GM12878 (cell line): ENCODE results near the gene TPH2. TPM values are rescaled to one million over a fixed set of nuclear protein-coding genes. Genes with fewer than 3 reads are reported as not detected.

Experiments used
- ATAC-seq: fragments of 200-7000 bp; cut with Tn5 transposase; 3 replicates; pipeline ENCODE4 v1.9.1; 2020; ENCODE audit warnings: mild to moderate bottlenecking, moderate library complexity
- BruUV-seq: library from RNA; stranded (reverse); fragments of 400-500 nt; replicated peaks from 2 replicates; lab custom pipeline; 2021; lab: Mats Ljungman, UMichigan
- CTCF ChIA-PET: fragments of 300-600 bp; sonication (Branson Sonifier 250); formaldehyde crosslinking; extraction: SDS; loops from one replicate; lab custom pipeline; 2021; ENCODE audit warnings: inconsistent platforms; lab: Yijun Ruan, JAX
- POLR2A ChIA-PET: fragments of 350-600 bp; formaldehyde crosslinking; extraction: SDS; loops from one replicate; lab custom pipeline; 2021; ENCODE audit warnings: inconsistent platforms; lab: Charles Lee
- RAD21 ChIA-PET: fragments of 300-600 bp; sonication (Branson Sonifier 250); formaldehyde crosslinking; loops from one replicate; lab custom pipeline; 2023; ENCODE audit warnings: antibody characterized with exemption; ENCODE audit not compliant: unreplicated experiment; lab: Charles Lee
- SMC1A ChIA-PET: fragments of 300-600 bp; sonication (Branson Sonifier 250); formaldehyde crosslinking; loops from one replicate; lab custom pipeline; 2023; ENCODE audit not compliant: unreplicated experiment, uncharacterized antibody; lab: Charles Lee
- DNase-seq: peaks from one replicate; pipeline ENCODE4 v3.0.0-alpha.2; 2011; ENCODE audit warnings: low read depth, low spot score
- FAIRE-seq: peaks from 3 replicates; lab custom pipeline; 2011; peaks lifted over from hg19 to GRCh38; lab: Jason Lieb, UNC
- H2AFZ ChIP-seq: 2 replicates; pipeline ENCODE4 v1.6.0; 2011; ENCODE audit warnings: low read depth, low read length, control low read depth; ENCODE audit not compliant: control insufficient read depth
- H3K27ac ChIP-seq: 2 replicates; pipeline ENCODE4 v1.5.1; 2011; ENCODE audit warnings: control low read depth; ENCODE audit not compliant: control insufficient read depth, insufficient read depth
- H3K27me3 ChIP-seq, 2 experiments: replicated peaks in 1 of 2; 2 replicates each; pipeline versions ENCODE4 v1.6.0 to v1.6.1; 2011; ENCODE audit warnings: low read length in 1 of 2; ENCODE audit not compliant: control insufficient read depth in 2 of 2, insufficient read depth in 2 of 2
- H3K36me3 ChIP-seq, 2 experiments: 2 replicates each; pipeline ENCODE4 v1.5.1; 2011; ENCODE audit warnings: low read length in 1 of 2; ENCODE audit not compliant: control insufficient read depth in 2 of 2, insufficient read depth in 2 of 2
- H3K4me1 ChIP-seq: 2 replicates; pipeline ENCODE4 v1.6.1; 2011; ENCODE audit warnings: mild to moderate bottlenecking, low read length, moderate library complexity, mixed read lengths; ENCODE audit not compliant: control insufficient read depth, insufficient read depth
- H3K4me2 ChIP-seq: 2 replicates; pipeline ENCODE4 v1.6.0; 2011; ENCODE audit warnings: control low read depth; ENCODE audit not compliant: control insufficient read depth, insufficient read depth
- H3K4me3 ChIP-seq: fragments of 200-600 bp; sonication (generic); 2 replicates; pipeline ENCODE4 v1.5.1; 2016
- H3K79me2 ChIP-seq: 2 replicates; pipeline ENCODE4 v1.6.0; 2011; ENCODE audit warnings: low read length; ENCODE audit not compliant: control insufficient read depth, insufficient read depth
- H3K9ac ChIP-seq: 2 replicates; pipeline ENCODE4 v1.8.0; 2011; ENCODE audit warnings: low read length, control low read depth, mixed read lengths; ENCODE audit not compliant: control insufficient read depth, insufficient read depth
- H3K9me3 ChIP-seq: replicated peaks from 3 replicates; pipeline ENCODE4 v1.5.1; 2011; ENCODE audit warnings: mild to moderate bottlenecking, low read length; ENCODE audit not compliant: control insufficient read depth, insufficient read depth
- H4K20me1 ChIP-seq: 2 replicates; pipeline ENCODE4 v1.6.0; 2011; ENCODE audit not compliant: control insufficient read depth, insufficient read depth
- ATF2 ChIP-seq: IDR thresholded peaks from 2 replicates; pipeline ENCODE4 v1.6.1; 2012; ENCODE audit warnings: low read length, inconsistent platforms
- BRCA1 ChIP-seq: IDR thresholded peaks from 2 replicates; pipeline ENCODE4 v1.6.1; 2011; ENCODE audit warnings: low read depth, low read length, improper control_type of control experiment
- FOS ChIP-seq: IDR thresholded peaks from 3 replicates; pipeline ENCODE4 v1.6.1; 2011; ENCODE audit warnings: borderline replicate concordance; ENCODE audit not compliant: insufficient read length; ENCODE audit errors: extremely low read depth
- FOXK2 ChIP-seq: fragments of 450-650 bp; IDR thresholded peaks from 2 replicates; pipeline ENCODE4 v1.6.1; 2017; ENCODE audit warnings: mild to moderate bottlenecking, moderate library complexity
- KAT2A ChIP-seq: conservative IDR thresholded peaks from 2 replicates; pipeline ENCODE4 v1.6.1; 2011; ENCODE audit warnings: low read depth, low read length; ENCODE audit not compliant: control insufficient read depth
- KDM1A ChIP-seq: fragments of 200-600 bp; sonication (generic); IDR thresholded peaks from 2 replicates; pipeline ENCODE4 v1.6.1; 2016; ENCODE audit warnings: borderline replicate concordance
- MEF2A ChIP-seq: IDR thresholded peaks from 2 replicates; pipeline ENCODE4 v1.6.1; 2011; ENCODE audit warnings: low read depth, mild to moderate bottlenecking, low read length, moderate library complexity; ENCODE audit not compliant: insufficient read depth
- NFYA ChIP-seq: IDR thresholded peaks from 2 replicates; pipeline ENCODE4 v1.6.1; 2011; ENCODE audit warnings: low read depth, mild to moderate bottlenecking, low read length, improper control_type of control experiment, borderline replicate concordance
- POU2F2 ChIP-seq: IDR thresholded peaks from 3 replicates; pipeline ENCODE4 v1.6.1; 2011; ENCODE audit warnings: low read depth, mild to moderate bottlenecking, low read length, borderline replicate concordance
- RELB ChIP-seq: fragments of 450-650 bp; IDR thresholded peaks from 2 replicates; pipeline ENCODE4 v1.6.1; 2017; ENCODE audit warnings: low read depth, mild to moderate bottlenecking, moderate library complexity
- REST ChIP-seq: IDR thresholded peaks from 2 replicates; pipeline ENCODE4 v1.6.1; 2012; ENCODE audit warnings: mild to moderate bottlenecking, low read depth, low read length
- RUNX3 ChIP-seq: IDR thresholded peaks from 2 replicates; pipeline ENCODE4 v1.6.1; 2012; ENCODE audit warnings: low read length, inconsistent platforms
- SIX5 ChIP-seq: IDR thresholded peaks from 2 replicates; pipeline ENCODE4 v1.6.1; 2011; ENCODE audit warnings: mild to moderate bottlenecking, low read depth, low read length, moderate library complexity; ENCODE audit not compliant: severe bottlenecking
- SMAD5 ChIP-seq: IDR thresholded peaks from 2 replicates; pipeline ENCODE4 v1.6.1; 2016; ENCODE audit warnings: antibody characterized with exemption, low read depth
- SPI1 ChIP-seq: IDR thresholded peaks from 2 replicates; pipeline ENCODE4 v1.6.1; 2011; ENCODE audit warnings: low read depth, mild to moderate bottlenecking, low read length, moderate library complexity, borderline replicate concordance; ENCODE audit not compliant: insufficient read depth
- TARDBP ChIP-seq: IDR thresholded peaks from 2 replicates; pipeline ENCODE4 v1.6.1; 2016; ENCODE audit warnings: borderline replicate concordance
- USF2 ChIP-seq: IDR thresholded peaks from 2 replicates; pipeline ENCODE4 v1.6.1; 2011; ENCODE audit warnings: low read depth, low read length, improper control_type of control experiment, borderline replicate concordance
- ZBED1 ChIP-seq: IDR thresholded peaks from 2 replicates; pipeline ENCODE4 v1.6.1; 2016; ENCODE audit warnings: borderline replicate concordance
- WGBS: methylation state at CpG from one replicate; pipeline ENCODE4 v1.1.6; 2016; ENCODE audit warnings: low lambda C conversion rate; ENCODE audit not compliant: insufficient replicate concordance, insufficient coverage; ENCODE audit errors: missing lambda C conversion rate; 5-methylcytosine and 5-hydroxymethylcytosine counted together
- in situ Hi-C: fragments of 300-500 bp; cut with MboI; formaldehyde crosslinking; loops from 9 replicates; pipeline ENCODE4 v1.14.3; 2018; ENCODE audit warnings: mixed read lengths
- intact Hi-C: fragments of 100-400 bp; cut with micrococcal nuclease; formaldehyde crosslinking; loops from one replicate; pipeline ENCODE4 v1.14.2; 2022; ENCODE audit not compliant: unreplicated experiment
- polyA plus RNA-seq, 11 experiments: library from polyadenylated mRNA; depleted of rRNA in 4 of 11; unstranded in 6 of 11; stranded (reverse) in 5 of 11; fragments of >200 nt; fragmentation: Nextera tagmentation in 4 of 11; fragmentation: Illumina TruSeq in 1 of 11; extraction: Ambion mirVana in 4 of 11; extraction: Trizol in 1 of 11; gene quantifications; 1 replicate in 1 of 11; 2 replicates in 10 of 11; pipeline versions ENCODE4 v1.2.1 to v1.2.3, GENCODE V29; 2011 to 2016; ENCODE audit warnings: inconsistent platforms in 2 of 11, missing spikeins in 2 of 11, low read depth in 1 of 11
- total RNA-seq, 4 experiments: library from RNA; depleted of rRNA in 3 of 4; stranded (reverse); fragments of >200 nt in 3 of 4; fragmentation: Illumina TruSeq in 1 of 4; extraction: Trizol in 1 of 4; gene quantifications; 2 replicates each; pipeline versions ENCODE4 v1.2.1 to v1.2.3, GENCODE V29; 2013 to 2021

The TPH2 gene
- total and polyA plus RNA-seq, 10 of the 15 experiments (the other 5 are each of a cell fraction or from before 2014, with no cell fraction given), result not detected

- RAD21 ChIA-PET, result interaction anchor here (1.6 kb wide), 1 partner anchor 8 kb away, joined by 4 read pairs; no protein-coding TSS in a partner anchor
- no peaks in the 10 kb centered on the region for H3K27me3 ChIP-seq
- in situ Hi-C loops (no loop called here), intact Hi-C loops (no loop called here)
- H2AFZ ChIP-seq, result no peak overlapping the region
- no peaks in the 10 kb centered on the region for H3K9me3 ChIP-seq
- TF ChIP-seq BRCA1 (no peak), SIX5 (no peak), POU2F2 (no peak), KDM1A (no peak), FOXK2 (no peak), KAT2A (no peak), TARDBP (no peak), ATF2 (no peak), SMAD5 (no peak), ZBED1 (no peak), REST (no peak), FOS (no peak), USF2 (no peak), RELB (no peak), MEF2A (no peak), RUNX3 (no peak), SPI1 (no peak), NFYA (no peak)
- no peak overlapping the region for H3K27ac ChIP-seq
- no peaks in the 10 kb centered on the region for H3K4me1 ChIP-seq
- SMC1A ChIA-PET, result interaction anchor here (1.1 to 1.2 kb wide), 2 partner anchors 9 to 18 kb away, joined by 3 read pairs; no protein-coding TSS in a partner anchor
- POLR2A ChIA-PET, result no interaction called here
- no peaks in the 10 kb centered on the region for H4K20me1 ChIP-seq
- no peaks in the 10 kb centered on the region for H3K36me3 ChIP-seq
- no peak overlapping the region for H3K9ac ChIP-seq
- CTCF ChIA-PET, result interaction anchor here (1.6 to 2.5 kb wide), 2 partner anchors 8 to 10 kb away, joined by 4 to 10 read pairs; no protein-coding TSS in a partner anchor
- no peaks in the 10 kb centered on the region for H3K79me2 ChIP-seq
- H3K4me3 ChIP-seq, result no peak overlapping the region
- FAIRE-seq (no peak), DNase-seq (no peak), ATAC-seq (no peak)
- BruUV-seq, result no TSS peak
- 0% methylated on average over 1 of the region's 1 CpG for WGBS
- H3K4me2 ChIP-seq, result no peak overlapping the region
Observed at GRCh38 chr12:72025524-72025923, 86.9 kb downstream of the TPH2 start.
